Measurements from ENCODE around the gene SLC4A2. TPM values are rescaled to one million over a fixed set of nuclear protein-coding genes. Genes with fewer than 3 reads are reported as not detected.

The SLC4A2 gene
- total and polyA plus RNA-seq, 7 donors = 26.5 to 39.8 (median 32.0) TPM

- Histone ChIP-seq H3K36me3 (ENCODE audit: insufficient read depth in 1 of 2, low read depth in 1 of 2) (peaks cover 0 to 8% of the 10 kb centered on the region in 2 donors), H3K4me1 (peaks cover 8% of the 10 kb centered on the region), H3K4me3 (no peak overlapping the region), H3K27ac (no peak overlapping the region), H3K27me3 (ENCODE audit: insufficient read depth in 3 of 3, low read length in 2 of 3) (no peaks in the 10 kb centered on the region), H3K9me3 (no peaks in the 10 kb centered on the region)
- intact Hi-C loops (cut with DNase I) = no loop called here
- no peak for DNase-seq
- TF ChIP-seq CTCF (IDR thresholded peaks at IDR 0.05) = no peak
- 91 to 98% (median 94%) methylated on average over 6 of the region's 6 CpGs for WGBS, 3 donors
- ATAC-seq = no peak
Measured at GRCh38 chr7:151093748-151094147, 34.4 kb downstream of the SLC4A2 start.

GRCh38 chr7:151094675-151095074 lies 35.3 kb downstream of the SLC4A2 start:
- H3K4me1 ChIP-seq = peaks cover 6% of the 10 kb centered on the region
- no peak overlapping the region for H3K27ac ChIP-seq
- ATAC-seq (no peak), DNase-seq (no peak)
- no peaks in the 10 kb centered on the region for H3K27me3 ChIP-seq (ENCODE audit: insufficient read depth in 3 of 3, low read length in 2 of 3)
- WGBS, 3 donors = 73 to 80% (median 77%) methylated on average over 5 of the region's 5 CpGs
- intact Hi-C loops (cut with DNase I) = no loop called here
- H3K9me3 ChIP-seq = no peaks in the 10 kb centered on the region
- no peak for TF ChIP-seq CTCF (IDR thresholded peaks at IDR 0.05)
- H3K36me3 ChIP-seq (ENCODE audit: insufficient read depth in 1 of 2, low read depth in 1 of 2) = peaks cover 0 to 8% of the 10 kb centered on the region in 2 donors
- no peak overlapping the region for H3K4me3 ChIP-seq

- 67 to 69% (median 68%) methylated on average over 10 of the region's 10 CpGs for WGBS, 3 donors
- no peak for TF ChIP-seq CTCF (IDR thresholded peaks at IDR 0.05)
- no peak overlapping the region for H3K27ac ChIP-seq
- H3K36me3 ChIP-seq (ENCODE audit: insufficient read depth in 1 of 2, low read depth in 1 of 2) = peaks cover 0 to 8% of the 10 kb centered on the region in 2 donors
- H3K4me1 ChIP-seq = peaks cover under 1% of the 10 kb centered on the region
- intact Hi-C loops (cut with DNase I) = no loop called here
- ATAC-seq (no peak), DNase-seq (peak in 1 of 2 donors; percentile 12)
- no peaks in the 10 kb centered on the region for H3K9me3 ChIP-seq
- H3K4me3 ChIP-seq = no peak overlapping the region
- H3K27me3 ChIP-seq (ENCODE audit: insufficient read depth in 3 of 3, low read length in 2 of 3) = no peaks in the 10 kb centered on the region
Measured at GRCh38 chr7:151095123-151095797, 35.9 kb downstream of the SLC4A2 start.

GRCh38 chr7:151095828-151096475 lies 36.6 kb downstream of the SLC4A2 start:
- no peak for ATAC-seq
- 66 to 76% (median 70%) methylated on average over 17 of the region's 17 CpGs for WGBS, 3 donors
- TF ChIP-seq CTCF (IDR thresholded peaks at IDR 0.05) = no peak
- Histone ChIP-seq H3K4me3 (no peak overlapping the region), H3K27ac (no peak overlapping the region), H3K27me3 (ENCODE audit: insufficient read depth in 3 of 3, low read length in 2 of 3) (no peaks in the 10 kb centered on the region), H3K4me1 (no peaks in the 10 kb centered on the region), H3K36me3 (ENCODE audit: insufficient read depth in 1 of 2, low read depth in 1 of 2) (peaks cover 0 to 8% of the 10 kb centered on the region in 2 donors), H3K9me3 (no peaks in the 10 kb centered on the region)
- DNase-seq = no peak
- intact Hi-C loops (cut with DNase I) = no loop called here

All from psoas muscle (tissue), 8 donors.